Liver (tissue), 3 donors: ENCODE results near the gene SH3BGRL3.

Source experiments
- CTCF ChIP-seq: fragments of 150-350 bp; IDR thresholded peaks from 2 replicates; pipeline ENCODE4 v1.5.1; 2017; ENCODE audit warnings: improper control_type of control experiment, low read depth, low read length; ENCODE audit not compliant: missing input control
- NR2F2 ChIP-seq: IDR thresholded peaks from 2 replicates; pipeline ENCODE4 v1.6.1; 2016; ENCODE audit warnings: antibody characterized with exemption
- ZBTB33 ChIP-seq: IDR thresholded peaks from 2 replicates; pipeline ENCODE4 v1.6.1; 2016; ENCODE audit warnings: antibody characterized with exemption
- donor health status: healthy.
- donor health status: healthy.

GRCh38 chr1:26293911-26294463, 14.1 kb downstream of the SH3BGRL3 start:
- no peak for TF ChIP-seq ZBTB33
- no peak for TF ChIP-seq CTCF
- TF ChIP-seq NR2F2: no peak
